Neural crest cell (in vitro differentiated cells): ENCODE measurements around the gene UNC5CL. TPM values are rescaled to one million over a fixed set of nuclear protein-coding genes. Genes with fewer than 3 reads are reported as not detected.

Source experiments
- DNase-seq: peaks from one replicate; pipeline ENCODE4 v3.0.0; 2021; ENCODE audit warnings: low read depth, mixed read lengths, low spot score
- H3K27ac Mint-ChIP-seq: one replicate; pipeline ENCODE4 v1.8.0; 2021; ENCODE audit warnings: mild to moderate bottlenecking, mixed read lengths; ENCODE audit not compliant: unreplicated experiment
- H3K27me3 Mint-ChIP-seq: 2 replicates; pipeline ENCODE4 v1.8.0; 2021; ENCODE audit warnings: low read depth, mild to moderate bottlenecking, mixed read lengths
- H3K36me3 Mint-ChIP-seq: 2 replicates; pipeline ENCODE4 v1.8.0; 2021; ENCODE audit warnings: low read depth, mild to moderate bottlenecking, mixed read lengths
- H3K4me1 Mint-ChIP-seq: 2 replicates; pipeline ENCODE4 v1.8.0; 2021; ENCODE audit warnings: mixed read lengths
- H3K4me3 Mint-ChIP-seq: one replicate; pipeline ENCODE4 v1.8.0; 2021; ENCODE audit warnings: mild to moderate bottlenecking, mixed read lengths
- H3K9me3 Mint-ChIP-seq: 2 replicates; pipeline ENCODE4 v1.8.0; 2021; ENCODE audit warnings: mixed read lengths
- CTCF ChIP-seq: fragments of 200-600 bp; sonication (generic); conservative IDR thresholded peaks from 2 replicates; pipeline ENCODE4 v1.5.0; 2021; ENCODE audit warnings: antibody characterized with exemption, mild to moderate bottlenecking
- total RNA-seq: library from RNA; stranded (reverse); gene quantifications from 2 replicates; pipeline ENCODE4 v1.2.1, GENCODE V29; 2021

The UNC5CL gene
- total RNA-seq, 1 donor from 2014 or later: 1.5 TPM

GRCh38 chr6:41066867-41067304, 27.9 kb upstream of the UNC5CL start:
- peak; percentile 95 for TF ChIP-seq CTCF
- H3K4me3 Mint-ChIP-seq: peak overlapping the region; percentile 45
- H3K36me3 Mint-ChIP-seq: no peaks in the 10 kb centered on the region
- no peaks in the 10 kb centered on the region for H3K27me3 Mint-ChIP-seq
- no peak overlapping the region for H3K27ac Mint-ChIP-seq
- peak; percentile 64 for DNase-seq
- no peaks in the 10 kb centered on the region for H3K9me3 Mint-ChIP-seq
- peaks cover 17% of the 10 kb centered on the region for H3K4me1 Mint-ChIP-seq

DNA sequence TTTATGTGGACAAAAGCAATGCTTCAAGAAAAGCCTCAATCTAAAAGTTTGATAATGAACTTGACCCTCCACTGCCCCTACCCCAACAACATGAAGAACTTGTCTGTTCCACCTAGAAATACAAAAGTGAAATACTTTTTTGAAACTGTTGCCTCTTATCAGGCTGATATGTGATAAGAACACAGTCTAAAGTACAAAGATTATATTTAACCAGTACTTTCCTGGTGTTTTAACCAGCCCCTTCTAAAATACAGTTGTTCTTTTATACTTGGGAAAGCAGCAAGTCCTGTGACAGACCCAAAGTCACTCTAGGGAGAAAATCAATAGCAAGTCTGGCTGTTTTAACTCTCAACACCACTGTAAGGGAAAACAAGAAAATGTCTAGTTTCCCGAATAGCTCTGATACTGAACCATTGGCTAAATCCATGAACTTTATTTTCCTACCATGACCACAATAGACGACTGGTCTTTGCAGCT, 26.6 kb upstream of the UNC5CL start:
- Mint-ChIP-seq H3K36me3 (no peaks in the 10 kb centered on the region), H3K27ac (no peak overlapping the region), H3K4me3 (no peak overlapping the region), H3K9me3 (no peaks in the 10 kb centered on the region), H3K4me1 (peaks cover 6% of the 10 kb centered on the region), H3K27me3 (no peaks in the 10 kb centered on the region)
- TF ChIP-seq CTCF: no peak
- DNase-seq: no peak

GRCh38 chr6:41064841-41065240, 25.8 kb upstream of the UNC5CL start:
- Mint-ChIP-seq H3K4me3 (no peak overlapping the region), H3K4me1 (peaks cover 4% of the 10 kb centered on the region)
- no peak for DNase-seq

GRCh38 chr6:41063884-41064285, 24.9 kb upstream of the UNC5CL start:
- no peak for TF ChIP-seq CTCF
- Mint-ChIP-seq H3K36me3 (no peaks in the 10 kb centered on the region), H3K27me3 (no peaks in the 10 kb centered on the region), H3K27ac (no peak overlapping the region), H3K4me1 (peaks cover 4% of the 10 kb centered on the region), H3K4me3 (no peak overlapping the region), H3K9me3 (no peaks in the 10 kb centered on the region)
- DNase-seq: no peak

More at GRCh38 chr6:41064841-41065240, 25.8 kb upstream of the UNC5CL start:
- TF ChIP-seq CTCF: no peak
- Mint-ChIP-seq H3K27ac (no peak overlapping the region), H3K36me3 (no peaks in the 10 kb centered on the region), H3K27me3 (no peaks in the 10 kb centered on the region), H3K9me3 (no peaks in the 10 kb centered on the region)

DNA sequence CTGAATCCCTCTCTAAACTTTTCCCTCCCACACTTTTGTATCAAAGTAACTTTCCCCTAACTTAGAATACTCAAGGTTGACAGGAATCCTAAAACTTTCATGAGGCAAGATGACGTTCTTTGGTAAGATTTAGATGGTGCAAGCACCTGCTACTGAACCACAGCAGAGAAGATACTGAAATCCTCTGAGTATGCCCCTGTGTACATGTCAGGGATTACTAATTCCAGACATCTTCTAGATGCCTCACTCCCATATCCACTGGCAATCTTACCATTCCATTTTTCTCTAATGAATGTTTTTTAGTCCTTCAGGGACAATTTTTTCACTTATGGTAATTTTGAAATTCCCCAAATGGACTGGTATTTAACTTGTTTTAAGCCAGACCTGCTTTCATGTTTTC, 23.0 kb upstream of the UNC5CL start:
- no peak for TF ChIP-seq CTCF
- H3K36me3 Mint-ChIP-seq: no peaks in the 10 kb centered on the region

More for the DNA sequence above, 23.0 kb upstream of the UNC5CL start:
- Mint-ChIP-seq H3K4me3 (no peak overlapping the region), H3K4me1 (peaks cover 4% of the 10 kb centered on the region), H3K27me3 (no peaks in the 10 kb centered on the region), H3K27ac (no peak overlapping the region), H3K9me3 (no peaks in the 10 kb centered on the region)
- no peak for DNase-seq
